SK-N-SH (cell line): Measurements from ENCODE around the gene ATF7IP2. TPM values are rescaled to one million over a fixed set of nuclear protein-coding genes. Genes with fewer than 3 reads are reported as not detected.
"Not testable (repeated sequence)": the region's sequence is repeated elsewhere in the genome, so short reads cannot be mapped to it uniquely, and the experiment has no call there.

ENCODE experiments used
- CTCF ChIA-PET: fragments of 300-600, 350-600 bp; formaldehyde crosslinking; extraction: SDS; loops from one replicate; lab custom pipeline; 2021; lab: Yijun Ruan, JAX
- POLR2A ChIA-PET: fragments of 350-600 bp; sonication (Branson Sonifier 250); formaldehyde crosslinking; extraction: SDS; loops from one replicate; lab custom pipeline; 2020; ENCODE audit warnings: antibody characterized with exemption, inconsistent platforms; lab: Yijun Ruan, JAX
- DNase-seq: peaks from one replicate; pipeline ENCODE4 v3.0.0; 2012
- H2AFZ ChIP-seq: fragments of 200-600 bp; sonication (generic); 2 replicates; pipeline ENCODE4 v1.8.1; 2016; ENCODE audit warnings: antibody characterized with exemption, mild to moderate bottlenecking, low read depth
- H3F3A ChIP-seq: fragments of 200-600 bp; sonication (generic); replicated peaks from 2 replicates; pipeline ENCODE3; 2016; ENCODE audit warnings: antibody characterized with exemption, mild to moderate bottlenecking; ENCODE audit not compliant: insufficient read depth
- H3K27ac ChIP-seq, 2 experiments: fragments of 200-500 bp in 1 of 2; fragments of 200-600 bp in 1 of 2; sonication (Bioruptor generic) in 1 of 2; sonication (generic), shearing (Covaris generic) in 1 of 2; 2 replicates each; pipeline versions ENCODE4 v1.5.1 to v1.6.1; 2014 to 2016; ENCODE audit warnings: low read depth in 2 of 2, inconsistent platforms in 1 of 2, low read length in 1 of 2, mild to moderate bottlenecking in 1 of 2, mixed read lengths in 1 of 2
- H3K27me3 ChIP-seq: fragments of 200-600 bp; sonication (generic), shearing (Covaris generic); 2 replicates; pipeline ENCODE4 v1.6.1; 2016; ENCODE audit warnings: mixed run types; ENCODE audit not compliant: insufficient read depth
- H3K36me3 ChIP-seq, 2 experiments: fragments of 200-500 bp in 1 of 2; fragments of 200-600 bp in 1 of 2; sonication (Bioruptor generic) in 1 of 2; sonication (generic) in 1 of 2; replicated peaks in 1 of 2; 2 replicates each; pipeline versions ENCODE3 to v1.5.1; 2014 to 2016; ENCODE audit warnings: low read length in 1 of 2, mild to moderate bottlenecking in 1 of 2; ENCODE audit not compliant: insufficient read depth in 2 of 2, control insufficient read depth in 1 of 2
- H3K4me1 ChIP-seq, 2 experiments: fragments of 200-500 bp in 1 of 2; fragments of 200-600 bp in 1 of 2; sonication (Bioruptor generic) in 1 of 2; sonication (generic), shearing (Covaris generic) in 1 of 2; 2 replicates each; pipeline versions ENCODE4 v1.5.1 to v1.6.1; 2014 to 2016; ENCODE audit warnings: low read depth in 1 of 2, low read length in 1 of 2, mixed run types in 1 of 2; ENCODE audit not compliant: insufficient read depth in 2 of 2, control insufficient read depth in 1 of 2
- H3K4me2 ChIP-seq: fragments of 200-600 bp; sonication (generic), shearing (Covaris generic); 2 replicates; pipeline ENCODE4 v1.6.1; 2017; ENCODE audit warnings: mixed run types
- H3K4me3 ChIP-seq, 2 experiments: fragments of 200-500 bp in 1 of 2; fragments of 200-600 bp in 1 of 2; sonication (Bioruptor generic) in 1 of 2; sonication (generic), shearing (Covaris generic) in 1 of 2; 2 replicates each; pipeline versions ENCODE4 v1.5.1 to v1.8.1; 2014 to 2016; ENCODE audit warnings: low read depth in 2 of 2, inconsistent platforms in 1 of 2, low read length in 1 of 2, mild to moderate bottlenecking in 1 of 2, mixed read lengths in 1 of 2, moderate library complexity in 1 of 2
- H3K79me2 ChIP-seq: fragments of 200-600 bp; sonication (generic); 2 replicates; pipeline ENCODE4 v1.8.1; 2017; ENCODE audit warnings: mild to moderate bottlenecking; ENCODE audit not compliant: insufficient read depth
- H3K9ac ChIP-seq: fragments of 200-600 bp; sonication (generic); 2 replicates; pipeline ENCODE4 v1.6.1; 2017; ENCODE audit warnings: mixed run types
- H3K9me2 ChIP-seq: fragments of 200-600 bp; sonication (generic); 2 replicates; pipeline ENCODE4 v1.6.1; 2017; ENCODE audit warnings: mixed run types
- H3K9me3 ChIP-seq: fragments of 200-600 bp; sonication (generic); 2 replicates; pipeline ENCODE4 v1.6.1; 2017; ENCODE audit warnings: mixed run types, mild to moderate bottlenecking, moderate library complexity
- H4K20me1 ChIP-seq: fragments of 200-600 bp; sonication (generic); 2 replicates; pipeline ENCODE4 v1.6.1; 2017; ENCODE audit warnings: mild to moderate bottlenecking, mixed run types; ENCODE audit not compliant: insufficient read depth
- EP300 ChIP-seq, 2 experiments: IDR thresholded peaks; 2 replicates each; pipeline versions ENCODE4 v1.4.0 to v1.6.1; 2012; ENCODE audit warnings: borderline replicate concordance in 1 of 2, low read depth in 1 of 2, low read length in 1 of 2
- SMC3 ChIP-seq: IDR thresholded peaks from 2 replicates; pipeline ENCODE4 v1.6.1; 2012; ENCODE audit warnings: low read depth, low read length, improper control_type of control experiment
- WGBS: methylation state at CpG from one replicate; pipeline ENCODE4 v1.1.6; 2017; ENCODE audit warnings: low lambda C conversion rate; 5-methylcytosine and 5-hydroxymethylcytosine counted together
- polyA plus RNA-seq, 3 experiments: library from polyadenylated mRNA; depleted of rRNA; stranded (reverse); fragments of >200 nt; gene quantifications; 2 replicates each; pipeline ENCODE4 v1.2.3, GENCODE V29; 2012

The ATF7IP2 gene
- polyA plus RNA-seq, 1 of the 3 experiments (the other 2 are of a cell fraction): 0.35 TPM

DNA sequence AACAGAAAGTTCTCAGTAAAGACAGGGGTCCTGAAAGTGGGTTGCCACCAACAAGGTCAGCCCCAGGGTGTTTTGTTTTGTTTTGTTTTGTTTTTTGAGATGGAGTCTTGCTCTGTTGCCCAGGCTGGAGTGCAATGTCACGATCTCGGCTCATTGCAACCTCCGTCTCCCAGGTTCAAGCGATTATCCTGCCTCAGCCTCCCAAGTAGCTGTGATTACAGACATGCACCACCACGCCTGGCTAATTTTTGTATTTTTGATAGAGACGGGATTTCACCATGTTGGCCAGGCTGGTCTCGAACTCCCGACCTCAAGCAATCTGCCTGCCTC is 24.1 kb upstream of the ATF7IP2 start:
- POLR2A ChIA-PET, H3K4me3 ChIP-seq, H4K20me1 ChIP-seq, CTCF ChIA-PET, H2AFZ ChIP-seq, H3F3A ChIP-seq, H3K4me1 ChIP-seq, H3K79me2 ChIP-seq, H3K27me3 ChIP-seq, H3K9me2 ChIP-seq, H3K9ac ChIP-seq, H3K9me3 ChIP-seq, H3K36me3 ChIP-seq, H3K4me2 ChIP-seq, H3K27ac ChIP-seq, DNase-seq: not testable (repeated sequence)
- WGBS: 57% methylated on average over 8 of the region's 8 CpGs

DNA sequence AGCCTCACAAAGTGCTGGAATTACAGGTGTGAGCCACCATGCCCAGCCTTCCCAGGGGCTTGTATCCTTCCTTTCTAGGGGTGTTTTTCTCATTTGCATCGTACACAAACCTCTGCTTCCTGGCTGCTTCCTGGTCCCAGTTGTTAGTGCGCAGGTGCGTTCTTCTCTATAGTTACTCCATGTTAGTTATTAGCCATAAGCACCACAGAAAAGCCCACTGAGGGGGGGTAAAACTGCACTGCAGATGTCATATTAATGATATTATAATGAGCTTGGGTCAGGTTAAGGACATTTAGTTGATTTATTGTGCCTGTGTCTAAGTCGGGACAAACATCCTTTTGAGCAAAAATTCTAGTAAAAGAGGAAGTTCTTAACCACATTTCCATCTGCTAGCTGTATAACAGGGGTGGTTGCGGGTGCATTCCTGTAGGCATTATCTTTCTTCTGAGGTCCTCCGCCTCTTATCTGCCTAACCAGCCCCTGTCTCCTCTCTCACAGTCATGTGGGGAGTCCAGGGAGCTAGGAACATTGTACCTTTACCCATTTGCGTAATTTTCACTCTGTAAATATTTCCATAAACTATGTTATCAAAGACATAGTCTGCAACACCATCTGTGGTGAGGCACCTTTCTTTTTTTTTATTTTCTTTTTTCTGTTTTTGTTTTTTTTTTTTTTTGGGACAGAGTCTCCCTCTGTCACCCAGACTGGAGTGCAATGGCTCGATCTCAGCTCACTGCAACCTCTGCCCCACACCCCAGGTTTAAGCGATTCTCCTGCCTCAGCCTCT is 23.6 kb upstream of the ATF7IP2 start:
- Histone ChIP-seq H3K4me1 (no peaks in the 10 kb centered on the region), H3F3A (no peaks in the 10 kb centered on the region), H3K4me3 (no peak overlapping the region), H3K9ac (no peak overlapping the region), H3K4me2 (no peak overlapping the region), H2AFZ (no peak overlapping the region), H4K20me1 (no peaks in the 10 kb centered on the region), H3K79me2 (no peaks in the 10 kb centered on the region), H3K9me2 (no peaks in the 10 kb centered on the region), H3K36me3 (no peaks in the 10 kb centered on the region), H3K27me3 (no peaks in the 10 kb centered on the region), H3K9me3 (no peaks in the 10 kb centered on the region), H3K27ac (no peak overlapping the region)
- DNase-seq: no peak
- CTCF ChIA-PET: no interaction called here
- WGBS: 48% methylated on average over 9 of the region's 9 CpGs
- TF ChIP-seq EP300 (IDR thresholded peaks at IDR 0.05; ENCODE audit: borderline replicate concordance in 1 of 2, low read depth in 1 of 2, low read length in 1 of 2) (no peak), SMC3 (no peak)
- POLR2A ChIA-PET: no interaction called here

DNA sequence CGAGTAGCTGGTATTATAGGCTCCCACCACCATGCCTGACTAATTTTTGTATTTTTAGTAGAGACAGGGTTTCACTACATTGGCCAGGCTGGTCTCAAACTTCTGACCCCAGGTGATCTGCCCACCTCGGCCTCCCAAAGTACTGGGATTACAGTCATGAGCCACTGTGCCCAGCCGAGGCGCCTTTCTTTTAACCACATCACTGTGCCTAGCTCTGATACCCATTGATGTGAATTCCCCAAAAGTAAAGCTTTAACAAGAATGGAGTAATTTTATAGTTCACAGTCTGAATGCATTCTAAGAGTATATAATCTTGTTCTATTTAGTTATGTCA is 23.0 kb upstream of the ATF7IP2 start:
- 41% methylated on average over 4 of the region's 4 CpGs for WGBS
- POLR2A ChIA-PET, H3K36me3 ChIP-seq, H3K9me3 ChIP-seq, H3K4me3 ChIP-seq, DNase-seq, H3K79me2 ChIP-seq, H3K4me2 ChIP-seq, H3F3A ChIP-seq, H4K20me1 ChIP-seq, H3K27ac ChIP-seq, H3K9ac ChIP-seq, H3K27me3 ChIP-seq, H2AFZ ChIP-seq, H3K4me1 ChIP-seq, H3K9me2 ChIP-seq: not testable (repeated sequence)
- CTCF ChIA-PET: interaction anchor here (1.6 kb wide), 1 partner anchor 152 kb away, joined by 5 read pairs; no protein-coding TSS in a partner anchor

DNA sequence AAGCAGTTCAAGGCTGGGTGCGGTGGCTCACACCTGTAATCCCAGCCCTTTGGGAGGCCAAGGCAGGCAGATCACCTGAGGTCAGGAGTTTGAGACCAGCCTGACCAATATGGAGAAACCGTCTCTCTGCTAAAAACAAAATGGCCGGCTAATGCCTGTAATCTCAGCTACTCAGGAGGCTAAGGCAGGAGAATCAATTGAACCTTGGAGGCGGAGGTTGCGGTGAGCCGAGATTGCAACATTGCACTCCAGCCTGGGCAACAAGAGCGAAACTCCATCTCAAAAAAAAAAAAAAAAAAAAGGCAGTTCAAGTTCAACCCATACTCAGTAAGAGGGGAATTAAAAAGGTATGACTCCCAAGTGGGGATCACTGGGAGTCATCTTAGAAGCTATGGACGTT is 19.2 kb upstream of the ATF7IP2 start:
- H3K9ac ChIP-seq, H2AFZ ChIP-seq, H3K4me3 ChIP-seq, H3K79me2 ChIP-seq, H3F3A ChIP-seq, H3K27ac ChIP-seq, POLR2A ChIA-PET, H3K36me3 ChIP-seq, H3K9me2 ChIP-seq, H4K20me1 ChIP-seq, CTCF ChIA-PET, H3K4me1 ChIP-seq, H3K9me3 ChIP-seq, H3K4me2 ChIP-seq, DNase-seq, H3K27me3 ChIP-seq: not testable (repeated sequence)
- WGBS: 71% methylated on average over 8 of the region's 8 CpGs
